ENCODE data around the gene BMP2K.
A peak's percentile ranks its signal among the peaks of the same experiment; 100 is the strongest.

BMP2K gene

DNA sequence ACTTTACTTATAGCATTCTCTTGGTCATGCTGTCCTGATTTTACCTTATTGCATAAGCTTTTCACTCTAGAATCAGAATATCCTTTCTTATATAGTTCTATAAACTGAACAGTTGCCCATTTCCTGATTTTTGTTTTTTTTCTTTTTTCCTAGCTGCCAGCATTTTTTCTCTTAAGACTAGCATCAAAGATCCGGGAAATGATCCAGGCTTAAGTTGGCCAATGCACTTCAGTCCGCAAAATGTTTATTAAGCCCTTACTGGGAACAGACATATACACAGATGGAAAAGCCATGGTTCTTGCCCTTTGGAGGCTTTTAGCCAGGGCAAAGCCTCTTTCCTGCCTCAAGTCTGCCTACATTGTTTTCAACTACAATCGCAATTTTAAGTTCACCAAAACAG lies 10.1 kb upstream of the BMP2K start:
- no peak overlapping the region for H3K9ac ChIP-seq (ENCODE audit: low read depth, low read length)
- no peak overlapping the region for H3K4me3 ChIP-seq (ENCODE audit: low read length)

DNA sequence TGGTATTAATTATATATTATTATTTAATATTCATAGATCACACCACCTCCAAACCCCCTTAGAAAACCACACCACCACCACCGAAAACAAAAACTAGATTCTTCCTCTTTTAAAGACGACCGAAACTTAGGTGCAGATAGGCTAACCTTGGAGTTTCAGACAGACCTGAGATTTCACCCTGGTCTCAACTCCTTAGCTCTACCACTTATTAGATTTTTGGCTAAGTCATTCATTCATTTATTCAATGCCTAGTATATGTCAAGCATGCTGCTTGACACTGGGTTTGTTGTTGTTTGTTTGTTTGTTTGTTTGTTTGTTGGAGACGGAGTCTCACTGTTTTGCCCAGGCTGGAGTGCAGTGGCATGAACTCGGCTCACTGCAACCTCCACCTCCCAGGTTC lies 9.5 kb upstream of the BMP2K start:
- Histone ChIP-seq H3K4me1 (ENCODE audit: insufficient read depth, low read length) (peaks cover 7% of the 10 kb centered on the region; the same call in 1 of the 2 replicates), H3K27me3 (ENCODE audit: insufficient read depth, low read length) (no peaks in the 10 kb centered on the region), H3K9ac (ENCODE audit: low read depth, low read length) (no peak overlapping the region), H3K36me3 (ENCODE audit: insufficient read depth, low read depth, low read length) (no peaks in the 10 kb centered on the region), H3K27ac (ENCODE audit: low read length) (no peak overlapping the region), H3K4me3 (ENCODE audit: low read length) (no peak overlapping the region), H3K9me3 (ENCODE audit: insufficient read depth, low read depth, low read length) (no peaks in the 10 kb centered on the region)

More for the DNA sequence above, 10.1 kb upstream of the BMP2K start:
- H3K9me3 ChIP-seq (ENCODE audit: insufficient read depth, low read depth, low read length), result no peaks in the 10 kb centered on the region
- H3K36me3 ChIP-seq (ENCODE audit: insufficient read depth, low read depth, low read length), result no peaks in the 10 kb centered on the region
- H3K27me3 ChIP-seq (ENCODE audit: insufficient read depth, low read length), result no peaks in the 10 kb centered on the region
- H3K27ac ChIP-seq (ENCODE audit: low read length), result no peak overlapping the region
- H3K4me1 ChIP-seq (ENCODE audit: insufficient read depth, low read length), result peaks cover 7% of the 10 kb centered on the region; the same call in 1 of the 2 replicates

DNA sequence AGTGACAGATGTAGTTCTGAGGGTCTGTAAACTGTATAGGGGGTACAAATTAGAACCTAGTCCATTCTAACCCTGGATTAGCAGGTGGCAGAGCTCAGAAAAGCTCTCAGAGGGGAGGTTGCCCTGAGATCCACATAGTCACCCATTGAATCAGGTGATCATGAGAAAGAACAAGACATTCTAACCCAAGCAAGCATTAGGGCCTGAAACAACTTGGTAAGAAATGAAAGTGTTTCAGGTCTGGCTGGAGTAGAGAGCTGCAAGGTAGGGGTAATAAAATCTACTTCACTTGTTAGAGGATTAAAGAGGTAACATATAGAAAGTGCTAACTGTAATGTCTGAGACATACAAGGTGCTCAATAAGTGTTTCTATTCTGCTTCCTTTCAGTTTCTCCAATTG lies 8.8 kb upstream of the BMP2K start:
- H3K4me3 ChIP-seq (ENCODE audit: low read length), result no peak overlapping the region
- peaks cover 7% of the 10 kb centered on the region; the same call in 1 of the 2 replicates for H3K4me1 ChIP-seq (ENCODE audit: insufficient read depth, low read length)
- no peaks in the 10 kb centered on the region for H3K27me3 ChIP-seq (ENCODE audit: insufficient read depth, low read length)
- no peak overlapping the region for H3K9ac ChIP-seq (ENCODE audit: low read depth, low read length)
- no peaks in the 10 kb centered on the region for H3K9me3 ChIP-seq (ENCODE audit: insufficient read depth, low read depth, low read length)
- H3K36me3 ChIP-seq (ENCODE audit: insufficient read depth, low read depth, low read length), result no peaks in the 10 kb centered on the region
- no peak overlapping the region for H3K27ac ChIP-seq (ENCODE audit: low read length)

DNA sequence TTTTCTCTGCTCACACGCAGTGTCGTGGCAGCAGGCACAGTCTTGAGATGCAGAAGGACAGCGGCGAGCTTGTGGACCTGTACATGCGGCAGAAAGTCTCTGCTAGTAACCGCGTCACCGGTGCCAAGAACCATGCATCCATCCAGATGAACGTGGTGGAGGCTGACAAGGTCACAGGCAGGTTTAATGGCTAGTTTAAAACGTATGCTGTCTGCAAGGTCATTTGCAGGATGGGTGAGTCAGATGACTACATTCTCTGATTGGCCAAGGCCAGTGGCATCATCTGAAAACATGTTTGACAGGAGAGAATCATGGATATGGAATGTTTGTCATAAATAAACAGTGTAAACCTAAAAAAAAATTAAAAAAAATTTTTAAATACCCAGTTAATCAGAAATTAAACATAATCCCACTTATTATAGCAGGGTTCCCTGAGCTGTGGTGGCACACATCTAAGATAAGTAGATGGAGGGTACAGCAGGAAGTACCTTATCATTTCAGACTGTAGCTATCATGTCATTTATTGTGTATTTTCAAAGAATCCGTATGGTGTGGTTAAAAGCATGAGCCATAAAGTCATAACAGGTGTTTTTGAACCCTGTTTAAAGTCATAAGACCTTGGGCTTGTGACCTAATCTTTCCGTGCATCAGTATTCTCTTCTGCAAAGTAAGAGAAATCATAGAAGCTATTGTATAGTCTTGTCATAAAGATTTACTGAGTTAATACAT lies 7.5 kb upstream of the BMP2K start:
- H3K27me3 ChIP-seq (ENCODE audit: insufficient read depth, low read length), result no peaks in the 10 kb centered on the region
- H3K36me3 ChIP-seq (ENCODE audit: insufficient read depth, low read depth, low read length), result no peaks in the 10 kb centered on the region
- H3K27ac ChIP-seq (ENCODE audit: low read length), result no peak overlapping the region
- H3K4me3 ChIP-seq (ENCODE audit: low read length), result no peak overlapping the region
- H3K4me1 ChIP-seq (ENCODE audit: insufficient read depth, low read length), result peaks cover 7% of the 10 kb centered on the region; the same call in 1 of the 2 replicates
- H3K9me3 ChIP-seq (ENCODE audit: insufficient read depth, low read depth, low read length), result no peaks in the 10 kb centered on the region
- H3K9ac ChIP-seq (ENCODE audit: low read depth, low read length), result no peak overlapping the region

DNA sequence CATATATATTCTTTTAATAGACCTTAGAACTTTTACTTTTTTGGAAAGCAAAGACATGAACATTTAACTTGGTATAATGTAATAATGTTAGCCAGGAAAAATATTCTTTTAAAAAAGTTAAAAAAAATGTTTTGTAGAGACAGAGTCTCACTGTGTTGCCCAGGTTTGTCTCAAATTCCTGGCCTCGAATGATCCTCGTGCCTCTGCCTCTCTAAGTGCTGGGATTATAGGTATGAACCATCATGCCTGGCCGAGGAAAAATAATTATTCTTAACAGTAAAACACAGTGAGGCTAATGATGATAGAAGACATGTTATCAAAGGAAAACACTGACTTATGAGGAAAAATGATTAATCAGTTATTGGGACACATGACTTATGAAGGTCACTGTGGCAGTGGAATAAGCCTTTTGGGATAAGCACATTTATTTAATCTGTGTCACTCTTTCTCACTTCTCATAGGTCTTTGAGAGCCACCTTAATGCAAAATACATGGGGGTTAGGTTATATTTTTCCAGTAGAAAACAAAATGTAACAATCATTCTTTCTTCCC lies 6.0 kb upstream of the BMP2K start:
- Histone ChIP-seq H3K27ac (ENCODE audit: low read length) (no peak overlapping the region), H3K36me3 (ENCODE audit: insufficient read depth, low read depth, low read length) (no peaks in the 10 kb centered on the region), H3K4me3 (ENCODE audit: low read length) (no peak overlapping the region), H3K9me3 (ENCODE audit: insufficient read depth, low read depth, low read length) (no peaks in the 10 kb centered on the region), H3K27me3 (ENCODE audit: insufficient read depth, low read length) (no peaks in the 10 kb centered on the region), H3K9ac (ENCODE audit: low read depth, low read length) (no peak overlapping the region), H3K4me1 (ENCODE audit: insufficient read depth, low read length) (peaks cover 11% of the 10 kb centered on the region; the same call in 1 of the 2 replicates)

DNA sequence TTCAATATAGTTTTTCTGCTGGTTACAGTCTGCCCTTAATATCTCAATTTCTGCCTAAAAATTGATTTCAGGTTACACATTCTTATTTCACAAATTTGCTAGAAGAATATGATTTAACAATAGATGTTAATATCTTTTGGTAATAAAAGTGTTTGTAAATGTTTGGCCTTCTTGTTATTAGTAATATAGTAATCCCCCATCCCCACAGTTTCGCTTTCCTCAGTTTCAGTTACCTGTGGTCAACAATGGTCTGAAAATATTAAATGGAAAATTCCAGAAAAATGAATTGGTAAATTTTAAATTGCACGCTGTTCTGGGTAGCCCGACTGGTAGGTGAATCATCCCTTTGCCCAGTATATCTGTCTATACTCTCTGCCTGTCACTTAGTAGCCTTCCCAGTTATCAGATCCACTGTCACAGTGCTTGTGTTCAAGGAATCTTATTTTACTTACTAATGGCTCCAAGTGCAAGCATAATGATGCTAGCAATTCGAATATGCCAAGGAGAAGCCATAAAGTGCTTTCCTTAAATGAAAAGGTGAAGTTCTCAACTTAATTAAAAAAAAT lies 3.5 kb upstream of the BMP2K start:
- H3K4me3 ChIP-seq (ENCODE audit: low read length), result no peak overlapping the region

DNA sequence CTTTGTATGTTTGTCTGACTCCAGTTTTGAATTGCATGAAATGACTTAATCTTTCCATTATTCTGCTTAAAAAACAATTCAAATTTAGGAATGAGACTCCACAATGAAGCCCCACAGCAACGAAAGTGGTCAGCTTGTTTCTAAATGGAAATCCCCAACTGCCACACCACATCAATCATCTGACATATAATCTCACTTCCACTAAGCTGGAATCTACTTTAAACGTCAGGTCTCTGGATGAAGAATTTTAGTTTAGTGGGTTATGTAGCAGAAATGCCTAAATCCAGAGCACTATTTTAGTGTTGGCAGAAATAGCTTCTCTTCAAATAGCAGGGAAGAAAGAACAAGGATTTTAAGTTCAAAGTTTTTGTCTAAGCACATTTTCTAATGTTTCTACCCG lies 1.7 kb upstream of the BMP2K start:
- H3K9ac ChIP-seq (ENCODE audit: low read depth, low read length), result peak overlapping the region; percentile 98; the same call in 1 of the 2 replicates
- H3K27ac ChIP-seq (ENCODE audit: low read length), result no peak overlapping the region
- H3K9me3 ChIP-seq (ENCODE audit: insufficient read depth, low read depth, low read length), result no peaks in the 10 kb centered on the region
- no peaks in the 10 kb centered on the region for H3K27me3 ChIP-seq (ENCODE audit: insufficient read depth, low read length)
- peaks cover 13% of the 10 kb centered on the region for H3K4me1 ChIP-seq (ENCODE audit: insufficient read depth, low read length)
- peak overlapping the region; percentile 72; the same call in 1 of the 2 replicates for H3K4me3 ChIP-seq (ENCODE audit: low read length)
- no peaks in the 10 kb centered on the region for H3K36me3 ChIP-seq (ENCODE audit: insufficient read depth, low read depth, low read length)

More for the DNA sequence above, 3.5 kb upstream of the BMP2K start:
- Histone ChIP-seq H3K36me3 (ENCODE audit: insufficient read depth, low read depth, low read length) (no peaks in the 10 kb centered on the region), H3K9ac (ENCODE audit: low read depth, low read length) (no peak overlapping the region), H3K9me3 (ENCODE audit: insufficient read depth, low read depth, low read length) (no peaks in the 10 kb centered on the region), H3K27me3 (ENCODE audit: insufficient read depth, low read length) (no peaks in the 10 kb centered on the region), H3K27ac (ENCODE audit: low read length) (no peak overlapping the region), H3K4me1 (ENCODE audit: insufficient read depth, low read length) (peaks cover 4% of the 10 kb centered on the region; the same call in 1 of the 2 replicates)

DNA sequence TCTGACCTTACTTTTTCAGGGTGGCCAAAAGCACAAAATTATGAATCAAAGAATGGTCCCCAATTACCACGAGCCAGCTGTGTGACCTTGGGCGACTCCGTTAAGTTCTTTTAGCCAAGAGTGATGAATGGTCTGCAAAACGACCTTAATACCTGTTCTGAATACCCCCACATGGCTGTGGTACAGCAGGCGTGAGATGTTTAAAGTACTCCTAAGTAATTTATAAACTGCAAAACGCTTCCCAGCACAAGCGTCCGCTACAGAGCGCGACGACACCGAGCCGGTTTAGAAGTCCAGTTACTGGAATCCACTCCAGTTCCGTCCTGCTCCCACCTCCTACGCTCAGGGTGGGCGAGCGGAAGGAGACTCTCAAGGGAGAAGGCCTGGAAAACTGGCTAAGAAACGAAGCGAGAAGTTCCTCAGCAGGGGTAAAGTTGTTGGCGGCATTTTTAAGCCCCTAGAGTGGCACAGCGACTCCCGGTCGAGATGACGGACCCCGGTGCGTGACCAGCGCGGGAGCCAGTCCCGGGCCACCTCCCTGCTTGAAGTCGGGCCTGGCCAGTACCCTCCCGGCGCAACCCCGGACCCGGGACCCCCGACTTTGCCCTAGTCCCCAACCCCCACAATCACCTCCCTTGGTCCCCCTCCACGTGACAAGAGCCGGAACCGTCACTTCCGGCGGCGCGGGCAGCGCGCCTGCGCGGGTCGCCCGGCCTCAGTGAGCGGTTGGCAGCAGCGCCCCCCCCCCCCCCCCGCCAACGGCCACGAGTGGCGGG lies 659 bp upstream of the BMP2K start:
- Histone ChIP-seq H3K36me3 (ENCODE audit: insufficient read depth, low read depth, low read length) (no peaks in the 10 kb centered on the region), H3K9ac (ENCODE audit: low read depth, low read length) (peak overlapping the region; percentile 98), H3K4me3 (ENCODE audit: low read length) (peak overlapping the region; percentile 72), H3K27me3 (ENCODE audit: insufficient read depth, low read length) (no peaks in the 10 kb centered on the region), H3K27ac (ENCODE audit: low read length) (peak overlapping the region; percentile 97), H3K4me1 (ENCODE audit: insufficient read depth, low read length) (peaks cover 23% of the 10 kb centered on the region), H3K9me3 (ENCODE audit: insufficient read depth, low read depth, low read length) (no peaks in the 10 kb centered on the region)

DNA sequence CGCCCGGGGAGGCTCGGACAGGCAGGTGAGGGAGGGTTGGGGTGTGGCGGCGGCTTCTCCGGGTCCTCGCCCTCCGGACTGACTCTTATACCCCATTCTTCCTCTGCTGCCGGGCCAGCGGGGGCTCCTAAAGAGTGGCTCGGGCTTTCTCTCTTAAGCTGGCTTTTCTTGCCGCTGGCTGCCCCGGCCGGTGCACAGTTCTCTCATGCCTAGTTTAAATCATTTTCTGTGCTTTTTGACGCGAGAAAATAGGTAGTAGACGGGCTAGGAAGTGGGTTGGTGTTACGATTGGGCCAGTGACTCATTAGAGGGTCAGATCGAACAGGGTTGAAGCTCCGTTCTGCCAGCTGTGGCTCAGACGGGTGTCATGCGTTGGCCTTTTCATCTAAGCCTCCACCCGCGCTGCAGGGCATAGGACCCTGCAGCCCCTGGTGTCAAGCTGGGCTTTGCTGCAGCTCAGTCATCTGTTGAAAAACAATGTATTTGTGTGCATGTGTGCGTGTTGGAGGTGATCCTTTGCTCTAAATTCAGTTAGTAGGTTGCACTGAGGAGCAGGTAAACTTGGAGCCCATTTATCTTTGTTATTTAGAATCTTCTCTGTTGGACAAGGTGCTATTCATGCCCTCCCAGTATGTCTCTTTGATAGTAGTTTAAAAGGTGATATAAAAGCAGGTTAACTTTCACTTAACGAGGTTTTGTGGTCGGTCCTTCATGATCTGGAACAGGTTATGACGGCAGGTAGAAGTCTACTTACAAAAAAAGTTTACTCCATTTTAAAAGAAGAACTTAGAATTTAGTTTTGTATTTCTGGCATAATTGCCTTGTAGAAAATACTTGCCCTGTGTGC lies 802 bp downstream of the BMP2K start:
- Histone ChIP-seq H3K9ac (ENCODE audit: low read depth, low read length) (peak overlapping the region; percentile 76), H3K27me3 (ENCODE audit: insufficient read depth, low read length) (no peaks in the 10 kb centered on the region), H3K9me3 (ENCODE audit: insufficient read depth, low read depth, low read length) (no peaks in the 10 kb centered on the region), H3K27ac (ENCODE audit: low read length) (no peak overlapping the region), H3K4me3 (ENCODE audit: low read length) (peak overlapping the region; percentile 93), H3K36me3 (ENCODE audit: insufficient read depth, low read depth, low read length) (no peaks in the 10 kb centered on the region), H3K4me1 (ENCODE audit: insufficient read depth, low read length) (peaks cover 24% of the 10 kb centered on the region)

DNA sequence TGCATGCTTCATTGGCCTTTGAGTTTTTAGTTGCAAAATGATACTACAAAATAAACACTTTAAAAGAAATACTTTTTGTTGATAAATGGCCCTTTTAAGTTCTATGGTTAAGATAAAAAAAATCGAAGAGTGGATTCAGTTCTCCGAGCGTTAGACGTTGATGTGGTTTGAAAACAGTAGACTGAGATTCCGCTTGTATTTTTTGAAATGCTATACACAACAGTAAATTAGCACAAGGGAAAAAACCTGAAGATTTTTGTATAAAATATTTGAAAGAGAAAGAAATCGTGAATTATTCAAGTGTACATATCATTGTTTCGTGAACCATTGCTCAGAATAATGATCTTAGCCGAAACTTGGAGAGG lies 1.4 kb downstream of the BMP2K start:
- Histone ChIP-seq H3K27ac (ENCODE audit: low read length) (no peak overlapping the region), H3K4me3 (ENCODE audit: low read length) (peak overlapping the region; percentile 93), H3K27me3 (ENCODE audit: insufficient read depth, low read length) (no peaks in the 10 kb centered on the region), H3K36me3 (ENCODE audit: insufficient read depth, low read depth, low read length) (no peaks in the 10 kb centered on the region), H3K9ac (ENCODE audit: low read depth, low read length) (peak overlapping the region; percentile 76; the same call in 1 of the 2 replicates), H3K9me3 (ENCODE audit: insufficient read depth, low read depth, low read length) (no peaks in the 10 kb centered on the region), H3K4me1 (ENCODE audit: insufficient read depth, low read length) (peaks cover 24% of the 10 kb centered on the region)

DNA sequence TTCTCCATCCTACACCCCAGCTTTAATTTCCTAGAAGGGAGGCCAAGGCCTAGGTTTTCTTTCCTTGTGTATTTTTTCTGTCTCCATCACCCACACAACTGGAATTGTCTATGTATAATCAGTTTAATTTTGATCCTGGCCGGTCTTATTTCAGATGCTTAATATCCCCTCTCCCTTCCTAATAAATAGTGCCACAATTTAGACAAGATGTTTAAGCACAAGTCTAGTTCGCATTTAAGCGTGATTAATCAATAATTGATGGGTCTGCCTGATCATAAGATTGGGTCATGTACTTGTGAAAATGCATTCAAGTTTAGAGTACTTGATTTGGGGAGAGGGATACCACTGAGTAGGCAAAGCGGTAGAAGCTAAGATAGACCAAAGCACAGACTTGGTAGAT lies 2.4 kb downstream of the BMP2K start:
- Histone ChIP-seq H3K4me3 (ENCODE audit: low read length) (peak overlapping the region; percentile 93), H3K9ac (ENCODE audit: low read depth, low read length) (no peak overlapping the region; the same call in 1 of the 2 replicates), H3K27ac (ENCODE audit: low read length) (no peak overlapping the region)

More for the DNA sequence above, 2.4 kb downstream of the BMP2K start:
- H3K36me3 ChIP-seq (ENCODE audit: insufficient read depth, low read depth, low read length), result no peaks in the 10 kb centered on the region
- no peaks in the 10 kb centered on the region for H3K27me3 ChIP-seq (ENCODE audit: insufficient read depth, low read length)
- H3K4me1 ChIP-seq (ENCODE audit: insufficient read depth, low read length), result peaks cover 24% of the 10 kb centered on the region
- no peaks in the 10 kb centered on the region for H3K9me3 ChIP-seq (ENCODE audit: insufficient read depth, low read depth, low read length)
